Vagina (tissue), 2 donors: Measurements from ENCODE around the gene CMIP. TPM values are rescaled to one million over a fixed set of nuclear protein-coding genes. Genes with fewer than 3 reads are reported as not detected.

Experiments used
- DNase-seq, 2 donors: peaks; one replicate each; pipeline ENCODE4 v3.0.0-alpha.2; 2017; ENCODE audit errors: extremely low spot score in 2 of 2
- H3K27ac ChIP-seq: fragments of 200-600 bp; sonication (generic); one replicate; pipeline ENCODE4 v1.5.1; 2019
- H3K27me3 ChIP-seq: fragments of 200-600 bp; sonication (generic); one replicate; pipeline ENCODE4 v1.5.1; 2019
- H3K36me3 ChIP-seq, 2 donors: fragments of 200-600 bp; sonication (generic); one replicate each; pipeline ENCODE4 v1.5.1; 2017 to 2019
- H3K4me1 ChIP-seq: fragments of 200-600 bp; sonication (generic); one replicate; pipeline ENCODE4 v1.5.1; 2019
- H3K4me3 ChIP-seq, 2 donors: fragments of 200-600 bp; sonication (generic); 1 replicate in 1 of 2; 2 replicates in 1 of 2; pipeline ENCODE4 v1.5.1; 2016 to 2019
- H3K9me3 ChIP-seq: fragments of 200-600 bp; sonication (generic); one replicate; pipeline ENCODE4 v1.5.1; 2019
- CTCF ChIP-seq, 3 experiments: fragments of 450-650 bp in 2 of 3; fragments of 200-600 bp in 1 of 3; sonication (generic) in 1 of 3; IDR thresholded peaks; one replicate each; pipeline ENCODE4 v1.5.1; 2017 to 2019; ENCODE audit warnings: antibody characterized with exemption in 3 of 3, mild to moderate bottlenecking in 2 of 3, moderate library complexity in 2 of 3
- POLR2A ChIP-seq, 2 donors: fragments of 450-650 bp; IDR thresholded peaks; one replicate each; pipeline ENCODE4 v1.6.1; 2017; ENCODE audit warnings: antibody characterized with exemption in 2 of 2, mild to moderate bottlenecking in 2 of 2, moderate library complexity in 2 of 2
- POLR2AphosphoS5 ChIP-seq, 2 donors: sonication (generic); formaldehyde crosslinking; IDR thresholded peaks; one replicate each; pipeline ENCODE4 v1.9.0; 2017; ENCODE audit warnings: antibody characterized with exemption in 2 of 2, mild to moderate bottlenecking in 2 of 2, low read depth in 1 of 2; ENCODE audit not compliant: insufficient read depth in 1 of 2
- intact Hi-C: fragments of 100-400 bp; cut with DNase I; formaldehyde crosslinking; loops from one replicate; pipeline ENCODE4 v1.15.1; 2023
- total RNA-seq: library from RNA; depleted of rRNA; stranded (reverse); fragments of >200 nt; gene quantifications from one replicate; pipeline ENCODE4 v1.2.3, GENCODE V29; 2016

CMIP gene
- total RNA-seq, 1 donor from 2014 or later, result 66.3 TPM

- H3K4me1 ChIP-seq, result peaks cover 92% of the 10 kb centered on the region
- TF ChIP-seq POLR2A (IDR thresholded peaks at IDR 0.05) (no peak), CTCF (IDR thresholded peaks at IDR 0.05) (no peak), POLR2AphosphoS5 (IDR thresholded peaks at IDR 0.05; ENCODE audit: insufficient read depth in 1 of 2, low read depth in 1 of 2) (no peak)
- intact Hi-C loops, result no loop called here
- H3K4me3 ChIP-seq, result no peak overlapping the region
- no peak overlapping the region for H3K27ac ChIP-seq
- DNase-seq, result no peak
- H3K27me3 ChIP-seq, result no peaks in the 10 kb centered on the region
- H3K9me3 ChIP-seq, result no peaks in the 10 kb centered on the region
- H3K36me3 ChIP-seq, result no peaks in the 10 kb centered on the region
These were observed 51.7 kb downstream of the CMIP start for GRCh38 chr16:81496321-81496720.

GRCh38 chr16:81496742-81497141 lies 52.1 kb downstream of the CMIP start:
- no peak overlapping the region for H3K4me3 ChIP-seq
- DNase-seq, result no peak
- peak overlapping the region; percentile 12 for H3K27ac ChIP-seq
- intact Hi-C loops, result no loop called here
- H3K27me3 ChIP-seq, result no peaks in the 10 kb centered on the region
- H3K36me3 ChIP-seq, result no peaks in the 10 kb centered on the region
- H3K9me3 ChIP-seq, result no peaks in the 10 kb centered on the region
- H3K4me1 ChIP-seq, result peaks cover 88% of the 10 kb centered on the region
- no peak for TF ChIP-seq CTCF (IDR thresholded peaks at IDR 0.05)
- TF ChIP-seq POLR2AphosphoS5 (IDR thresholded peaks at IDR 0.05; ENCODE audit: insufficient read depth in 1 of 2, low read depth in 1 of 2), result no peak
- TF ChIP-seq POLR2A (IDR thresholded peaks at IDR 0.05), result no peak

GRCh38 chr16:81497690-81498089 lies 53.1 kb downstream of the CMIP start:
- Histone ChIP-seq H3K36me3 (no peaks in the 10 kb centered on the region), H3K4me3 (no peak overlapping the region), H3K9me3 (no peaks in the 10 kb centered on the region), H3K27me3 (no peaks in the 10 kb centered on the region), H3K4me1 (peaks cover 78% of the 10 kb centered on the region), H3K27ac (peak overlapping the region; percentile 12)
- TF ChIP-seq POLR2AphosphoS5 (IDR thresholded peaks at IDR 0.05; ENCODE audit: insufficient read depth in 1 of 2, low read depth in 1 of 2) (no peak), CTCF (IDR thresholded peaks at IDR 0.05) (no peak), POLR2A (IDR thresholded peaks at IDR 0.05) (no peak)
- no peak for DNase-seq
- intact Hi-C loops, result no loop called here

GRCh38 chr16:81498351-81498750 lies 53.7 kb downstream of the CMIP start:
- H3K9me3 ChIP-seq, result no peaks in the 10 kb centered on the region
- no peak overlapping the region for H3K4me3 ChIP-seq
- H3K27ac ChIP-seq, result peak overlapping the region; percentile 12
- DNase-seq, result no peak
- H3K36me3 ChIP-seq, result no peaks in the 10 kb centered on the region
- intact Hi-C loops, result no loop called here
- no peak for TF ChIP-seq POLR2A (IDR thresholded peaks at IDR 0.05)
- TF ChIP-seq POLR2AphosphoS5 (IDR thresholded peaks at IDR 0.05; ENCODE audit: insufficient read depth in 1 of 2, low read depth in 1 of 2), result no peak
- no peak for TF ChIP-seq CTCF (IDR thresholded peaks at IDR 0.05)
- H3K4me1 ChIP-seq, result peaks cover 75% of the 10 kb centered on the region
- H3K27me3 ChIP-seq, result no peaks in the 10 kb centered on the region

- intact Hi-C loops, result no loop called here
- H3K4me1 ChIP-seq, result peaks cover 72% of the 10 kb centered on the region
These were observed 55.2 kb downstream of the CMIP start for GRCh38 chr16:81499576-81500380.

More at GRCh38 chr16:81499576-81500380, 55.2 kb downstream of the CMIP start:
- H3K27me3 ChIP-seq, result no peaks in the 10 kb centered on the region
- H3K9me3 ChIP-seq, result no peaks in the 10 kb centered on the region
- H3K36me3 ChIP-seq, result no peaks in the 10 kb centered on the region
- H3K4me3 ChIP-seq, result no peak overlapping the region
- no peak for DNase-seq
- TF ChIP-seq POLR2A (IDR thresholded peaks at IDR 0.05) (no peak), CTCF (IDR thresholded peaks at IDR 0.05) (no peak)
- peak overlapping the region; percentile 45 for H3K27ac ChIP-seq
